Ectodermal cell (in vitro differentiated cells): ENCODE data around the gene TIMM22.
"Not testable (repeated sequence)": the region's sequence is repeated elsewhere in the genome, so short reads cannot be mapped to it uniquely, and the experiment has no call there.

Source experiments
- H3K27ac ChIP-seq: 2 replicates; pipeline ENCODE4 v1.7.0; 2013; ENCODE audit warnings: mild to moderate bottlenecking, low read depth, low read length; ENCODE audit not compliant: insufficient read depth, poor library complexity, severe bottlenecking
- H3K27me3 ChIP-seq: 2 replicates; pipeline ENCODE4 v1.7.0; 2013; ENCODE audit warnings: mild to moderate bottlenecking, low read length; ENCODE audit not compliant: insufficient read depth, control insufficient read depth, poor library complexity, severe bottlenecking
- H3K36me3 ChIP-seq: one replicate; pipeline ENCODE4 v1.7.0; 2013; ENCODE audit warnings: low read length; ENCODE audit not compliant: control insufficient read depth, insufficient read depth
- H3K4me1 ChIP-seq: one replicate; pipeline ENCODE4 v1.7.0; 2013; ENCODE audit warnings: low read length; ENCODE audit not compliant: control insufficient read depth, insufficient read depth
- H3K4me3 ChIP-seq: 2 replicates; pipeline ENCODE4 v1.7.0; 2013; ENCODE audit warnings: low read depth, low read length, control low read depth; ENCODE audit not compliant: insufficient read depth
- H3K9me3 ChIP-seq: 2 replicates; pipeline ENCODE4 v1.7.0; 2013; ENCODE audit warnings: mild to moderate bottlenecking, low read length, moderate library complexity; ENCODE audit not compliant: control insufficient read depth
- WGBS, 2 experiments: methylation state at CpG; one replicate each; pipeline ENCODE4 v1.1.7; 2013; ENCODE audit warnings: missing lambda C conversion rate in 2 of 2; 5-methylcytosine and 5-hydroxymethylcytosine counted together

TIMM22 gene

GRCh38 chr17:1038459-1039122, 41.7 kb downstream of the TIMM22 start:
- H3K36me3 ChIP-seq, result no peaks in the 10 kb centered on the region
- no peaks in the 10 kb centered on the region for H3K9me3 ChIP-seq
- no peak overlapping the region for H3K4me3 ChIP-seq
- peaks cover 20% of the 10 kb centered on the region for H3K4me1 ChIP-seq
- H3K27me3 ChIP-seq, result no peaks in the 10 kb centered on the region
- no peak overlapping the region for H3K27ac ChIP-seq
- WGBS, 2 experiments, result 86 to 88% methylated on average over 31 of the region's 31 CpGs

GRCh38 chr17:1039123-1039507, 42.2 kb downstream of the TIMM22 start:
- 75 to 80% methylated on average over 16 of the region's 16 CpGs for WGBS, 2 experiments
- Histone ChIP-seq H3K36me3 (no peaks in the 10 kb centered on the region), H3K4me3 (no peak overlapping the region), H3K9me3 (no peaks in the 10 kb centered on the region), H3K27me3 (no peaks in the 10 kb centered on the region), H3K27ac (no peak overlapping the region), H3K4me1 (peaks cover 24% of the 10 kb centered on the region)

- H3K4me3 ChIP-seq, result no peak overlapping the region
- 79% methylated on average over 30 of the region's 30 CpGs for WGBS, 2 experiments
- H3K4me1 ChIP-seq, result peaks cover 24% of the 10 kb centered on the region
- no peaks in the 10 kb centered on the region for H3K27me3 ChIP-seq
- no peaks in the 10 kb centered on the region for H3K36me3 ChIP-seq
- H3K27ac ChIP-seq, result peak overlapping the region; percentile 33
- no peaks in the 10 kb centered on the region for H3K9me3 ChIP-seq
Observed at GRCh38 chr17:1039511-1040215, 42.7 kb downstream of the TIMM22 start.

DNA sequence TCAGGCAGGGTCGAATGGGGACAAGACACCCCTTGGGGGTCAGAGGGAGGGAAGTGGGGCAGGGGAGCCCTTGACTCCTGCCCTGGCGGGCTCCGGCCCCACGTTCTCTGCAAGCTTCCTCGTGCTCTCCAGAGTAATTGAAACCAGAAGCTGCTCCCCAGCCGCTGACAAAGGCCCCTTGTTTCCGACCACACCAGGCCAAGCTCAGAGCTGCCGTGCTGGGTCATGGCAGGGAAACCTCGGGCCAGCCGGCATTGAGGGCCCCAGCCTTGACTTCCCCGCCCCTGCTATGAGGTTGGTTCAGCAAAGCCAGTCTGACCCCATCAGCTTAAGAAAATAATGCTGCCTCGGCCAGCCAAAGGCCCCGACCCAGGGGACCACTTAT, 43.3 kb downstream of the TIMM22 start:
- H3K27me3 ChIP-seq, result no peaks in the 10 kb centered on the region
- H3K36me3 ChIP-seq, result no peaks in the 10 kb centered on the region
- H3K4me3 ChIP-seq, result no peak overlapping the region
- WGBS, 2 experiments, result 88% methylated on average over 13 of the region's 13 CpGs
- no peaks in the 10 kb centered on the region for H3K9me3 ChIP-seq
- peaks cover 24% of the 10 kb centered on the region for H3K4me1 ChIP-seq
- H3K27ac ChIP-seq, result peak overlapping the region; percentile 33

GRCh38 chr17:1041746-1042145, 44.8 kb downstream of the TIMM22 start:
- H3K36me3 ChIP-seq, result no peaks in the 10 kb centered on the region
- H3K27me3 ChIP-seq, result no peaks in the 10 kb centered on the region
- WGBS, 2 experiments, result 94 to 95% methylated on average over 9 of the region's 9 CpGs
- H3K27ac ChIP-seq, result no peak overlapping the region
- H3K9me3 ChIP-seq, result no peaks in the 10 kb centered on the region
- peaks cover 21% of the 10 kb centered on the region for H3K4me1 ChIP-seq
- H3K4me3 ChIP-seq, result no peak overlapping the region

DNA sequence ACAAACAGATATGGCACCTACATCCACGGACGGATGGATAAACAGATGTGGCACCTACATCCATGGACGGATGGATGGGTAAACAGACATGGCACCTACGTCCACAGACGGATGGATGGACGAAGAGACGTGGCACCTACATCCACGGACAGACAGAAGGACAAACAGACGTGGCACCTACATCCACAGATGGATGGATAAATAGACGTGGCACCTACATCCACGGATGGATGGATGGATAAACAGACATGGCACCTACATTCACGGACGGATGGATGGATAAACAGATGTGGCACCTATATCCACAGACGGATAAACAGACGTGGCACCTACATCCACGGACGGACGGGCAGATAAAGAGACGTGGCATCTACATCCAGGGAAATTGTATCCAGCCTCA, 45.6 kb downstream of the TIMM22 start:
- Histone ChIP-seq H3K4me3 (no peak overlapping the region), H3K36me3 (no peaks in the 10 kb centered on the region), H3K4me1 (peaks cover 21% of the 10 kb centered on the region), H3K27me3 (no peaks in the 10 kb centered on the region), H3K27ac (no peak overlapping the region), H3K9me3 (no peaks in the 10 kb centered on the region)
- WGBS, 2 experiments, result 97% methylated on average over 19 of the region's 19 CpGs

DNA sequence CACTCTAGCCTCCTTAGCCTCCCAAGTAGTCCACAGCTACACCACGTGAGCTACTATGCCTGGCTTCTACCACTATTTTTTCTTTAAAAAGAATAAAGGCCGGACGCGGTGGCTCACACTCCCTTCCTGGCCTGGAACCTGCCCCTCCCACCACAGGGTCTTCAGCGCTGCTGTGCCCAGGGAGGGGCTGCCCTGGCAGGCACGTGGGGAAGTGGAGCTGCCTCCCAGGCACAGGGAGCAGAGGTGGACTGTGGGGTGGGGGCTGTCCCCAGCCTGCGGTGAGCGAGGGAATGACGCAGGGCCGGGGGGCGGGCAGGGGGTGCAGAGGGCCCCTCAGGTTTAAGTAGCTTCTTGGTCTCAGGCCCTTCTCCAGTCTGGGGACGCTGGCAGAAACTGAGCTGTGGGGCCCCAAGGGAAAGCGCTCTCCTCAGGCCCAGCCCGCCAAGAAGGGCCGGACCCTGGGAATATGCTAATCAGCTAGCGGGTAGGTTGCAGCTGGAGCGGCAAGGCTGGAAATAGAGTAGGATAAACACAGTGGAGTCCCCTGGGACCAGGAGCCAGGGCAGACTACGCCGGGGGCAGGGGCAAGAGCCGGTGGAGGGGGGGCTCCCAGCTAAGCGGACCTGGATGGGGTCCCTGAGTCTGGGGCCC, 46.8 kb downstream of the TIMM22 start:
- no peak overlapping the region for H3K27ac ChIP-seq
- no peaks in the 10 kb centered on the region for H3K36me3 ChIP-seq
- no peak overlapping the region for H3K4me3 ChIP-seq
- no peaks in the 10 kb centered on the region for H3K9me3 ChIP-seq
- no peaks in the 10 kb centered on the region for H3K27me3 ChIP-seq
- 25 to 28% methylated on average over 21 of the region's 21 CpGs for WGBS, 2 experiments
- peaks cover 21% of the 10 kb centered on the region for H3K4me1 ChIP-seq

GRCh38 chr17:1044387-1045009, 47.6 kb downstream of the TIMM22 start:
- peaks cover 18% of the 10 kb centered on the region for H3K4me1 ChIP-seq
- H3K9me3 ChIP-seq, H3K27me3 ChIP-seq, H3K36me3 ChIP-seq, H3K4me3 ChIP-seq, H3K27ac ChIP-seq: not testable (repeated sequence)
- WGBS, 2 experiments, result 89 to 94% methylated on average over 13 of the region's 13 CpGs

GRCh38 chr17:1045456-1045855, 48.5 kb downstream of the TIMM22 start:
- peaks cover 8% of the 10 kb centered on the region for H3K4me1 ChIP-seq
- H3K9me3 ChIP-seq, result no peaks in the 10 kb centered on the region
- no peaks in the 10 kb centered on the region for H3K27me3 ChIP-seq
- 86% methylated on average over 9 of the region's 9 CpGs for WGBS, 2 experiments
- H3K4me3 ChIP-seq, result no peak overlapping the region
- H3K27ac ChIP-seq, result no peak overlapping the region
- H3K36me3 ChIP-seq, result no peaks in the 10 kb centered on the region
